ENCODE measurements around the gene CNPY1.

- no peak for TF ChIP-seq POLR2AphosphoS5 (IDR thresholded peaks at IDR 0.05; ENCODE audit: low read depth, low read length)
- TF ChIP-seq TAF1 (IDR thresholded peaks at IDR 0.05; ENCODE audit: borderline replicate concordance, insufficient read depth, low read length), result no peak
- TF ChIP-seq, protein P1, sequence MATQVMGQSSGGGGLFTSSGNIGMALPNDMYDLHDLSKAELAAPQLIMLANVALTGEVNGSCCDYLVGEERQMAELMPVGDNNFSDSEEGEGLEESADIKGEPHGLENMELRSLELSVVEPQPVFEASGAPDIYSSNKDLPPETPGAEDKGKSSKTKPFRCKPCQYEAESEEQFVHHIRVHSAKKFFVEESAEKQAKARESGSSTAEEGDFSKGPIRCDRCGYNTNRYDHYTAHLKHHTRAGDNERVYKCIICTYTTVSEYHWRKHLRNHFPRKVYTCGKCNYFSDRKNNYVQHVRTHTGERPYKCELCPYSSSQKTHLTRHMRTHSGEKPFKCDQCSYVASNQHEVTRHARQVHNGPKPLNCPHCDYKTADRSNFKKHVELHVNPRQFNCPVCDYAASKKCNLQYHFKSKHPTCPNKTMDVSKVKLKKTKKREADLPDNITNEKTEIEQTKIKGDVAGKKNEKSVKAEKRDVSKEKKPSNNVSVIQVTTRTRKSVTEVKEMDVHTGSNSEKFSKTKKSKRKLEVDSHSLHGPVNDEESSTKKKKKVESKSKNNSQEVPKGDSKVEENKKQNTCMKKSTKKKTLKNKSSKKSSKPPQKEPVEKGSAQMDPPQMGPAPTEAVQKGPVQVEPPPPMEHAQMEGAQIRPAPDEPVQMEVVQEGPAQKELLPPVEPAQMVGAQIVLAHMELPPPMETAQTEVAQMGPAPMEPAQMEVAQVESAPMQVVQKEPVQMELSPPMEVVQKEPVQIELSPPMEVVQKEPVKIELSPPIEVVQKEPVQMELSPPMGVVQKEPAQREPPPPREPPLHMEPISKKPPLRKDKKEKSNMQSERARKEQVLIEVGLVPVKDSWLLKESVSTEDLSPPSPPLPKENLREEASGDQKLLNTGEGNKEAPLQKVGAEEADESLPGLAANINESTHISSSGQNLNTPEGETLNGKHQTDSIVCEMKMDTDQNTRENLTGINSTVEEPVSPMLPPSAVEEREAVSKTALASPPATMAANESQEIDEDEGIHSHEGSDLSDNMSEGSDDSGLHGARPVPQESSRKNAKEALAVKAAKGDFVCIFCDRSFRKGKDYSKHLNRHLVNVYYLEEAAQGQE (IDR thresholded peaks at IDR 0.05; ENCODE audit: insufficient read depth in 1 of 2, low read depth in 2 of 2, low read length in 2 of 2), result no peak
Observed at GRCh38 chr7:155470186-155470487, 76.2 kb downstream of the CNPY1 start.
